ENCODE measurements around the gene MOB3C. TPM values are rescaled to one million over a fixed set of nuclear protein-coding genes. Genes with fewer than 3 reads are reported as not detected.

MOB3C gene
- total RNA-seq, 1 donor from 2014 or later = 33.9 TPM

- TF ChIP-seq POLR2A (IDR thresholded peaks at IDR 0.05) = no peak
- peak in 2 of 3 experiments; percentile 29 to 49 for TF ChIP-seq CTCF (IDR thresholded peaks at IDR 0.05)
- peak in 1 of 2 donors; percentile 27 for TF ChIP-seq POLR2AphosphoS5 (IDR thresholded peaks at IDR 0.05; ENCODE audit: insufficient read depth in 1 of 2, low read depth in 1 of 2)
- Histone ChIP-seq H3K9me3 (no peaks in the 10 kb centered on the region), H3K4me3 (no peak overlapping the region), H3K27me3 (no peaks in the 10 kb centered on the region), H3K4me1 (peaks cover 25% of the 10 kb centered on the region), H3K36me3 (no peaks in the 10 kb centered on the region), H3K27ac (peak overlapping the region; percentile 64)
- intact Hi-C loops (cut with DNase I) = no loop called here
- DNase-seq (ENCODE audit: extremely low spot score in 2 of 2) = no peak
Observed at GRCh38 chr1:46622344-46622743, 5.7 kb upstream of the MOB3C start.

- DNase-seq (ENCODE audit: extremely low spot score in 2 of 2) = no peak
- peak overlapping the region; percentile 64 for H3K27ac ChIP-seq
- peaks cover 30% of the 10 kb centered on the region for H3K4me1 ChIP-seq
- intact Hi-C loops (cut with DNase I) = no loop called here
- TF ChIP-seq CTCF (IDR thresholded peaks at IDR 0.05) (no peak), POLR2A (IDR thresholded peaks at IDR 0.05) (no peak), POLR2AphosphoS5 (IDR thresholded peaks at IDR 0.05; ENCODE audit: insufficient read depth in 1 of 2, low read depth in 1 of 2) (no peak)
- H3K27me3 ChIP-seq = no peaks in the 10 kb centered on the region
- H3K9me3 ChIP-seq = no peaks in the 10 kb centered on the region
- H3K36me3 ChIP-seq = no peaks in the 10 kb centered on the region
- H3K4me3 ChIP-seq = no peak overlapping the region
Observed at GRCh38 chr1:46621930-46622329, 5.3 kb upstream of the MOB3C start.

GRCh38 chr1:46619656-46620258 is 3.1 kb upstream of the MOB3C start:
- H3K27me3 ChIP-seq = no peaks in the 10 kb centered on the region
- H3K27ac ChIP-seq = no peak overlapping the region
- H3K36me3 ChIP-seq = no peaks in the 10 kb centered on the region
- no peak for TF ChIP-seq POLR2AphosphoS5 (IDR thresholded peaks at IDR 0.05; ENCODE audit: insufficient read depth in 1 of 2, low read depth in 1 of 2)
- no peak for TF ChIP-seq POLR2A (IDR thresholded peaks at IDR 0.05)
- no peak for TF ChIP-seq CTCF (IDR thresholded peaks at IDR 0.05)
- intact Hi-C loops (cut with DNase I) = loop anchor here (5.0 to 10.0 kb wide), 2 partner anchors 48 to 105 kb away; partner anchors contain the start of gene ATPAF1
- no peak overlapping the region for H3K4me3 ChIP-seq
- DNase-seq (ENCODE audit: extremely low spot score in 2 of 2) = no peak
- H3K4me1 ChIP-seq = peaks cover 44% of the 10 kb centered on the region
- no peaks in the 10 kb centered on the region for H3K9me3 ChIP-seq

GRCh38 chr1:46618754-46619415 is 2.3 kb upstream of the MOB3C start:
- no peak overlapping the region for H3K4me3 ChIP-seq
- H3K36me3 ChIP-seq = no peaks in the 10 kb centered on the region
- TF ChIP-seq POLR2AphosphoS5 (IDR thresholded peaks at IDR 0.05; ENCODE audit: insufficient read depth in 1 of 2, low read depth in 1 of 2) (no peak), POLR2A (IDR thresholded peaks at IDR 0.05) (no peak), CTCF (IDR thresholded peaks at IDR 0.05) (no peak)
- intact Hi-C loops (cut with DNase I) = loop anchor here (5.0 to 10.0 kb wide), 2 partner anchors 48 to 106 kb away; partner anchors contain the start of gene ATPAF1
- H3K4me1 ChIP-seq = peaks cover 53% of the 10 kb centered on the region
- no peak overlapping the region for H3K27ac ChIP-seq
- no peaks in the 10 kb centered on the region for H3K27me3 ChIP-seq
- DNase-seq (ENCODE audit: extremely low spot score in 2 of 2) = no peak
- H3K9me3 ChIP-seq = no peaks in the 10 kb centered on the region

GRCh38 chr1:46617833-46618232 is 1.2 kb upstream of the MOB3C start:
- H3K27me3 ChIP-seq = no peaks in the 10 kb centered on the region
- no peaks in the 10 kb centered on the region for H3K36me3 ChIP-seq
- TF ChIP-seq CTCF (IDR thresholded peaks at IDR 0.05) = no peak
- TF ChIP-seq POLR2A (IDR thresholded peaks at IDR 0.05) = no peak
- TF ChIP-seq POLR2AphosphoS5 (IDR thresholded peaks at IDR 0.05; ENCODE audit: insufficient read depth in 1 of 2, low read depth in 1 of 2) = no peak
- no peak overlapping the region for H3K4me3 ChIP-seq
- peaks cover 58% of the 10 kb centered on the region for H3K4me1 ChIP-seq
- peak overlapping the region; percentile 92 for H3K27ac ChIP-seq
- intact Hi-C loops (cut with DNase I) = loop anchor here (5.0 to 10.0 kb wide), 2 partner anchors 49 to 107 kb away; partner anchors contain the start of gene ATPAF1
- H3K9me3 ChIP-seq = no peaks in the 10 kb centered on the region
- no peak for DNase-seq (ENCODE audit: extremely low spot score in 2 of 2)

All from vagina (tissue), 2 donors.